GM18868 (cell line): ENCODE data around the gene CAMK2B.

Source experiments
- ATAC-seq: cut with Tn5 transposase; IDR thresholded peaks from one replicate; pipeline ENCODE4 v1.9.1; 2021; ENCODE audit warnings: mild to moderate bottlenecking, moderate library complexity; ENCODE audit not compliant: unreplicated experiment

CAMK2B gene

GRCh38 chr7:44277391-44277790, 48.0 kb downstream of the CAMK2B start:
- ATAC-seq: no peak

- no peak for ATAC-seq
Observed at GRCh38 chr7:44276571-44277221, 48.7 kb downstream of the CAMK2B start.

GRCh38 chr7:44275957-44276570, 49.3 kb downstream of the CAMK2B start:
- no peak for ATAC-seq

DNA sequence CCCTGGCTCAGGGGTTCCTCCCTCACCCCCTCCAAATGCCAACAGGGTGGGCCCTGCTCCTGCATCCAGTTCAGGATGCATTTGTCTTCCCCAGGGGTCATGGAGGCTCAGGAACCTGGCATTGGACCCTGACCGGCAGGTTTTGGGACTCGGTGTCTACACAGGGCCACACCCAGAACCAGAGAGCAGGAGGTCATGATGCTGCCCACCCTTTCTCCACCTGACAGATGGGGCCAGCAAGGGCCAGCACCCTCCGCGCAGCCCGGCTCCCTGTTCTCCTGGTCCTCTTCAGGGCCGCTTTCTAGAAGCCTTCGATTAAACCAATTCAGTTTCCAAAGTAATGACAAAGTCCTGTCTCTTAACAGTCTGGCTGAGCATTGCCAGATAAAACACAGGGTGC, 50.2 kb downstream of the CAMK2B start:
- ATAC-seq: no peak

- no peak for ATAC-seq
Observed at GRCh38 chr7:44274623-44274975, 50.8 kb downstream of the CAMK2B start.

DNA sequence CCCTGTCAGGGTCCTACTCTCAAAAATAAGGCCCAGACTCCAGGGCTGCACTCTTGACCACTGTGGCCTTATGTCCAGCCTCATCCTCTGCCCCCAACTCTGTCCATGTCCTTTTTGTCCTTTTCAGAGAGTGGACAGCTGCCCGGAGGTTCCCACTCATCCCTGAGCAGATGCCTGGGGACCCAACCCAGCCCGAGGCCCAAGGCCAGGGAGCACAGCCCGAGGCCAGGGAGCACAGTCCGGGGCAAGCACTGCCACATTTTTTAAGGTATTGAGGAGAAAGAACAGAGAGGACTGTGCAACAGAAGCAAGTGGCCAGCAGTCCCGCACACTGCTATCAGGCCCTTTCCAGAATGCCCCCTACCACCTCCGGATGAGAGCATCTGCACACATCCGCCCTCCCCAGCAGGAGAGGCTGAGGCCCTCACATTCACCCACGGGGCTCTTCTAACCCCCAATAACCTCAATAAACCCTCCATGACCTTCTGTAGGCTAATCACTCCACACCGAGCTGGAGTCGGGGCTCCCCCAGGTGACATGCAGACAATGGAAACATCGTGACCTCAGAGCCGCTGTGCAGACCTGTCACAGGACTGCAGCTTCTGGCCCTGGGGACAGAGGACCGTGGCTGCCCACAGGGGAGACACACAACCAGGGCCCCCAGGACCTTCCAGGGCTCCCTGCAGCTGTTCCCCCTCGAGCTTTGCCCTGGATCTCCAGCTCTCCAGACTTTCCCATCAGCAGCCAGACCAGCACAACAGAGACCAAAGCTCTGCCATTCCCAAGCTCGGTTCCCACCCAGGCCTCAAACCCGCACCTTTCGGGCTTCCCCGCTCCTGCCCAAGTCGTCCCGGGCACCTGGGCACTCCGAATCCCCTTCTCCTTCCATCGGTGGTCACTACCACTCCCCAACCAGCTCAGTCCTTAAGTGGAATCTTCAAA, 51.4 kb downstream of the CAMK2B start:
- ATAC-seq: no peak

GRCh38 chr7:44272981-44273380, 52.4 kb downstream of the CAMK2B start:
- no peak for ATAC-seq

- ATAC-seq: no peak
Observed at GRCh38 chr7:44272456-44272855, 52.9 kb downstream of the CAMK2B start.

DNA sequence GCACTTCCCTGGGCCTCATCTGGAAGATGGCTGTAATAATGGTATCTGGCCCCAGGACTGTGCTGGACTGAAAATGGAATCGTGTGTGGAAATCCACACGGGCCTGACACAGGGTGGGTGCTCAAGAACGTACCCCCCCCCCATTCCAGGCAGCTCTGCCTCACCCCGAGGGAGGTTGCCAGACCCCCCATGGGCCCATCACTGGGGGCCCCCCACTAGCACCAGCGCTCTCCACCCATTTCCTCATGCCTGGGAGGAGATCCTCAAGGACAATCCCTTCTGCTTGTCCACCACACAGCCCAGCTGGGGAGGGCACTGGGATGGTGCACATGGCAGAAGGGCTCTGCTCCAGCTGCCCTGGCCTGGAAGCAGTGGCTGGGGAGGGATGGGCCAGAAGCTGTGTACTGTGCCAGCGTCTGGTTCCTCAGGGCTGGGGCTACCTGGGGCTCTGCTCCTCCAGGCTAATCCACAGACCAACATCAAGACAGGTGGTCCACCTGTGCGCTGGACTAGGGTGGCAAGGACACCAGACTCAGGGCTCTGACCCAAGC, 55.4 kb downstream of the CAMK2B start:
- no peak for ATAC-seq

GRCh38 chr7:44269417-44269816, 56.0 kb downstream of the CAMK2B start:
- ATAC-seq: no peak

GRCh38 chr7:44268671-44269070, 56.7 kb downstream of the CAMK2B start:
- ATAC-seq: no peak

DNA sequence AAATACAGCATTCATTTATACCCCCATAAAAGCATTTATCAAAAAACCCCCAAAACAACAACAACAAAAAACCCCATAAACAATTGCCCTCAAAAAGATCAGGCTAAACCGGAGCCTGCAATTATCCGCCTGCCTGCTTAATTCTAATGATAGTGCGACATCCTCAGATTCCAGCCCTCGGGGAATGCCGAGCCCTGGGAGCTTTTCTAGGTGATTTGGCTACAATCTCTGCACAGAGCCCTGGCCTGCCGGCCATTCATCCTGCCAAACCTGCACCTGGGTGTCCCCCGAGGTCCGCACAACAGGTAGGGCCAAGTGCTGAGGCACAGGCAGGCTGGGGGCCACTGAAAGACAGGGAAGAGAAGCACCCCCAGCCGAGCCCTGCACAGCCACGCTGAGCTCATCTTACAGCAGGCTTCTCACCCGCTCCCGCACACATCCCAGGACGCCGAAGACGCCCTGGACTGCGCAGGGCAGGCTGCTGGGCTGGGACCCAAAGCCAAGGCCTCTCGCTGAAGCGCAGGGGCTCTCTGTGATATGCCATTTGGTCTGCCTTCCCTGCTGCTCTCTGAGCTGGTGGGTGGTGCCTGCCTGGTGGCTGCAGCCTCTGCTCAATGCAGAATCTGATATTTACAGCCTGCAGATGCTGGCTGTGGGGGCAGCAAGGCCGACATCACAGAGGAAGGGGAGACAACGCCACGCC, 57.5 kb downstream of the CAMK2B start:
- no peak for ATAC-seq

GRCh38 chr7:44267178-44267577, 58.2 kb downstream of the CAMK2B start:
- ATAC-seq: no peak

- ATAC-seq: no peak
Observed at GRCh38 chr7:44266526-44266925, 58.9 kb downstream of the CAMK2B start.

DNA sequence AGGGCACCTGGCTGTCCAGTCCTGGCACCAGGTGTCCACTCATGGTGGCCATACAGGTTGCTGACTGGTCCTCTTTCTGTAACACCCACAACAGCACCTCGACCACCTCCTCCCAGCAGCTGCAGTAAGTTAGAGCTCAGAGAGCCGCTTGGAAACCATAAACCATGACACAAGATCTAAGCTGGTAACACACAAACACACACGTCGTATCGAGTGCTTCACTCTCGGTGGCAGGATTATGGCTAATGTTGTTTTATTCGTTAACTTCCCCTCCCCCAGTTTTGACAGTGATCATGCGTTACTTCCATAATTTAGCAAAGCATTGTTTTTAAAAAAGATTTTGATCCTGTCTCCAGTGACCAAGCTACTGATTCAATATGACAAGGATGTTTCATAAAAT, 59.7 kb downstream of the CAMK2B start:
- ATAC-seq: no peak

DNA sequence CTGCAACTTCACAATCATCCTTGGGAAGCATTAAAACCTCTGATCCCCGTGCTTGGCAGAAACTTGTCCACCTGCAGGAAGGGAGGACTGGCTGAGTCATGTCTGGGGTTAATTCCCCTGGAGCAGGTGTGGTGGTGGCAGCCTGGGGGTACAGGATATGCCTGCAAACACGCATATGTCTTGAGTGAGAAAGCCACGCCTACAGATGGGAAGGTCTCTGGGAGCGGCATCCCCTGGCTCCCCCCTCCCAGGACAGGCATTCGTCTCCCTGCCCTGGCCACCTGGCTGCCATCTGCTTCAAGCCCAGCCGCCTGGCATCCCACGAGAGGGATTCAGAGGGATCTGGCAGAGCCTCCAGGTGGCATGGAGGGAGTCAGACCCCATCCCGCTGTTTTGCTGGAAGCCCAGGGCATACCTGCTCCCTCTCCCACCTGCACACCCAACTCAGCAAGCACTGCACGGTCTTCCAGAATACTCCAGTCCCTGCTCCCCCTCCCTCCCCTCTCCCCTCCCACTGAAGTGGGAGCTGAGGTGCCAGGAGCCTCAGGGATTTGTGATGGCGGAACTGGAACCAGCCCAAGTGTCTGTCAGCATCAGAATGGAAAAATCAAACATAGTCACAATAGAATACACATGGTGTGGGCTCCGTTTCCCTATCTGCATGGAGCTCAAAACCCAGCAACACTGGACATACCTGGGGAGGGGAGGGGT, 61.0 kb downstream of the CAMK2B start:
- ATAC-seq: no peak

DNA sequence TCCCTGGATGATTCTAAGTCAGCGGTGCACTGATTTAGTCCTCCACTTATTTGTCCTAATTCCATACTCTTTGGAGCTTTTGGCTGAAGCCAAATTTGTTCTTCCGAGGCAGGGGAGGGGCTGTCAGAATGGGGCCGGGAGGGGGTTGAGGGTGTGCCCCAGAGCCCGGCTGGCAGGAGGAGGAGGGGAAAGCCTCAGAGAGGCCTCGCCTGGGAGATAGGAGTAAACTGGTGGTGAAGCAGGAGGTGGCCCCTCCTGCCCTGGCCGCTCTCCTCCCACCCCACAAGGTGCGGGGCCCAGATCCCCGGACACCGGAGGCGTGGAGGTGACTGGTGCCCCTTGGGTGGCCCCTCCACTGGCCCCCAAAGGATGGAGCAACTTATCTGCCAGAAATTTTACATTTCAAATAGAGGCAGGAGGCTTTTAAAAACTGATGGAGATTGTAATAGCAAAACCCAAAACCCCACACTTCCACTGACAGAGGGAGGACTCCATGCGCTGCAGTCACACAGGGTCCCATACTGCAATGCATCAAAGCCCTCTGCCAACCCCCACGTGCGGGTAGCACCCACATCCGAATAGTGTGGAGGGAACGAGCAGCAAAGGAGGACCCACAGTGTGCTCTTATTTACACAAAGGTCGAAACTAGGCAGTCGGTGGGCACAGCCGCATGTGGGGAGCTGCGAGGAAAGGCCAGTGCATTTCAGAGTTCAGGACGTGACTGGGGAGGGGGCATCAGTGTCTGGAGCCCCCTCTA, 61.9 kb downstream of the CAMK2B start:
- ATAC-seq: no peak

GRCh38 chr7:44262031-44262430, 63.4 kb downstream of the CAMK2B start:
- ATAC-seq: no peak

GRCh38 chr7:44261240-44261639, 64.2 kb downstream of the CAMK2B start:
- ATAC-seq: no peak
